HEK293T (cell line): ENCODE data around the gene CCDC7.

Experiments
- ARNT ChIP-seq: fragments of 450-650 bp; IDR thresholded peaks from 2 replicates; pipeline ENCODE4 v1.6.1; 2017; ENCODE audit warnings: mild to moderate bottlenecking
- ELF4 ChIP-seq: fragments of 450-650 bp; IDR thresholded peaks from 2 replicates; pipeline ENCODE4 v1.6.1; 2017; ENCODE audit warnings: antibody characterized with exemption
- FOXA1 ChIP-seq: fragments of 450-650 bp; IDR thresholded peaks from 2 replicates; pipeline ENCODE4 v1.6.1; 2016; ENCODE audit warnings: mild to moderate bottlenecking
- FOXK2 ChIP-seq: fragments of 450-650 bp; IDR thresholded peaks from 2 replicates; pipeline ENCODE4 v1.6.1; 2016; ENCODE audit warnings: mild to moderate bottlenecking
- FOXM1 ChIP-seq: fragments of 450-650 bp; IDR thresholded peaks from 2 replicates; pipeline ENCODE4 v1.6.1; 2017; ENCODE audit warnings: mild to moderate bottlenecking, borderline replicate concordance
- SUZ12 ChIP-seq: fragments of 450-650 bp; IDR thresholded peaks from 2 replicates; pipeline ENCODE4 v1.6.1; 2016; ENCODE audit warnings: mild to moderate bottlenecking
- TARDBP ChIP-seq: fragments of 450-650 bp; IDR thresholded peaks from 2 replicates; pipeline ENCODE4 v1.6.1; 2016
- ZNF384 ChIP-seq: fragments of 450-650 bp; IDR thresholded peaks from 2 replicates; pipeline ENCODE4 v1.6.1; 2016

GRCh38 chr10:32501906-32502305, 56.0 kb downstream of the CCDC7 start:
- TF ChIP-seq ZNF384 (no peak), ELF4 (no peak), FOXA1 (no peak), FOXM1 (no peak), FOXK2 (no peak), ARNT (no peak), TARDBP (no peak), SUZ12 (no peak)
